ENCODE results near the gene PTF1A.

The PTF1A gene

GRCh38 chr10:23189024-23189423 lies 3.1 kb upstream of the PTF1A start:
- DNase-seq = no peak

- DNase-seq = no peak
Observed at GRCh38 chr10:23190872-23191763, 994 bp upstream of the PTF1A start.

- peak; percentile 21 for DNase-seq
Observed at GRCh38 chr10:23192712-23193434, 761 bp downstream of the PTF1A start.

- no peak for DNase-seq
Observed at GRCh38 chr10:23193435-23194074, 1.4 kb downstream of the PTF1A start.

- DNase-seq = no peak
Observed at GRCh38 chr10:23194471-23194965, 2.4 kb downstream of the PTF1A start.

GRCh38 chr10:23194966-23195845 lies 3.1 kb downstream of the PTF1A start:
- DNase-seq = no peak

- no peak for DNase-seq
Observed at GRCh38 chr10:23195846-23196600, 3.9 kb downstream of the PTF1A start.

GRCh38 chr10:23196915-23197314 lies 4.8 kb downstream of the PTF1A start:
- DNase-seq = no peak

GRCh38 chr10:23197416-23197861 lies 5.3 kb downstream of the PTF1A start:
- no peak for DNase-seq

GRCh38 chr10:23198610-23198939 lies 6.5 kb downstream of the PTF1A start:
- DNase-seq = no peak

GRCh38 chr10:23198940-23199767 lies 7.0 kb downstream of the PTF1A start:
- no peak for DNase-seq

GRCh38 chr10:23199768-23200511 lies 7.8 kb downstream of the PTF1A start:
- DNase-seq = no peak

GRCh38 chr10:23200586-23200985 lies 8.5 kb downstream of the PTF1A start:
- no peak for DNase-seq

- DNase-seq = no peak
Observed at GRCh38 chr10:23200997-23201652, 9.0 kb downstream of the PTF1A start.

GRCh38 chr10:23201837-23202236 lies 9.7 kb downstream of the PTF1A start:
- DNase-seq = no peak

GRCh38 chr10:23202779-23203178 lies 10.7 kb downstream of the PTF1A start:
- DNase-seq = no peak

- DNase-seq = no peak
Observed at GRCh38 chr10:23203369-23204325, 11.5 kb downstream of the PTF1A start.

- DNase-seq = no peak
Observed at GRCh38 chr10:23204773-23205172, 12.7 kb downstream of the PTF1A start.

Measured in hematopoietic multipotent progenitor cell treated with erythropoietin and hydrocortisone succinate and interleukin-3 and kit ligand, for 6 days (in vitro differentiated cells).